ENCODE results near the gene ELMO1.
A peak's percentile ranks its signal among the peaks of the same experiment; 100 is the strongest.

Gene ELMO1

DNA sequence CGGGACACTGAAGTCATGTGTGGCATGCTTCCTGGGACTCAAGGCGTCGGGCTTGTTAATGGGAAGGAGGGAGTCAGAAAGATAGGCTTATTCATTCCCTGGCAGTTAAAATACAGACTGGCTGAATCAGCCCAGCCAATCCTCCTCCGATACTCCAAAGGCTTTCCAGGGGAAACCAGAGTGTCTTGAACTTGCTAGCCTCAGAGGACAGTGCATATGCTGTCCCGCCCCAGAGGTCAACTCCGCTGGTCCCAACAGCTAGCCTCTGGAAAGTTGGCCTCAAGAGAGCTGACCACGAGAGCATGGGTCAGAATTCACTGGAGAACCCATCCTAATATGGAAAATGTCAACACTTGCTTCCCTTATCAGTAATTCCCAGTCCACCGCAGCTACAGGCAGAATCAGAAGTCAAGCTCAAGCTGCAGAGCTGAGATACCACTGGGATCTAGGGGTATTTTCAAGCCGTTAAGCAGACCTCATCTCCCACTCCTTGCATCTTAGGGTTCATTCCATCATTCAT lies 43.0 kb downstream of the ELMO1 start:
- DNase-seq = no peak

GRCh38 chr7:37405128-37405527 lies 43.5 kb downstream of the ELMO1 start:
- DNase-seq = no peak

GRCh38 chr7:37399876-37400421 lies 48.7 kb downstream of the ELMO1 start:
- no peak for DNase-seq

DNA sequence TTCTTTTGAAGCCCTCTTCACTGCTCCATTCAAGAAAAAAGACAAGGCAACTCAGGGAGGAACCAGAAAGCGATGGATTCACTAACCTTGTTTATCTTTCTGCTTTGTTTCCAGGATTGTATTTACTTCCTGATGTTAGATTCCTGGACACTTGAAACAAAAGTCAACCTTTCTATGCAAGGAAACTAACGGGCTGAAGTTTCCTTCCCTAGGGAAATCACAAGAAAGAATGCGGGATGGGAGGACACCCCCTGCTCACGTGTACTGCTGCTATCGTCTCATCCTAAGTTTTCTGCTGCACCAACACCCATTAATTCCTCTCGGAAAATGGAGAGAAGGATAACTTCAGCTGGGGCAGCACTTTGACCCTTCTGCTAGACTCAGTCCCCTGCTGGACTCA lies 50.3 kb downstream of the ELMO1 start:
- no peak for DNase-seq

DNA sequence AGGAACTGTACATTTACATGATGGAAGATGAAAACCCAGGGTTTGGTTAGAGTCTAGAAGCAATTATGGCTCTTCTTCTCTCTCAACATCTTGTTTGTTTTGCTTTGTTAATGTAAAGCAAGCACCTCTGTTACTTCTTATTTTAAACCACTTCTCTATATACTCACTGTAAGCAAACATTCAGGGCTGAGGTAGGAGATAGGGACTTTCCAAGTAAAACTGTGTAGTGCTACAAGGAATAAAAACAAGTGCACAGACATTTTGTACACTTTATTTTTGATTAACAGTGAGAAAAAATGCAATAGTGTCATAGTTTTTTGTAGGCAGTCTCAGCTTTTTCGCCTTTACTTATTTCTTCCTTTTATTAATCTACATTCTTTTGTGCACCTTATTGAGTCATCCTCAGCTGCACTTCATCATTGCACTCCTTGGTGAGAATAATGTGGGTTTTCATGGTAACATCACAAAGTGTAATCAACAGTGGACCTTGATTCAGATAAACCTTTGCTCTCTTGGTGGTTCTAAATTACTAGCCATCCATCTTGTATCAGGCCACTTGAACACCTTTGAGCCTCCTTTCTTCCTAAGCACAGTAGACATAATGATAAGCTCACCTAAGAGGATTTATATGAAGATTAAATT lies 52.9 kb downstream of the ELMO1 start:
- no peak for DNase-seq

DNA sequence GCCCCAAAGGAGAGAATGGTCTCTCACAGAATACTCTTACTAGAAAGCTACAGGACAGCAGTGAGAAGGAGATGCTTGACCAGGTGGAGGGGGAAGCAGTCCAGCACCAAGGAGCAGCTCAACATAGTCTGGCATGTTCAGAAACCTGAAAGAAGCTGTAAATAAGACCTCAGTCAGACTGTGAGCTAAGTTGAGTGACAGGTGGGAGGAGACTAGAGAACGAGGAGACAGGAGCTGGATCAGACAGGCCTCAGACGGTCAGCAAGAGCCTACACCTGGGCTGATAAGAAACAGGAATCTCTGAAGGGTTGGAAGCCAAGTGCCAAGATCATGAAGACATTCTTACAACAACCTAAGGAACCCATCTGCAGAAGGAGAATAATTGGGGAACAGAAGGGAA lies 54.5 kb downstream of the ELMO1 start:
- no peak for DNase-seq

- no peak for DNase-seq
Observed at GRCh38 chr7:37393476-37393875, 55.2 kb downstream of the ELMO1 start.

GRCh38 chr7:37392673-37393017 lies 56.0 kb downstream of the ELMO1 start:
- no peak for DNase-seq

DNA sequence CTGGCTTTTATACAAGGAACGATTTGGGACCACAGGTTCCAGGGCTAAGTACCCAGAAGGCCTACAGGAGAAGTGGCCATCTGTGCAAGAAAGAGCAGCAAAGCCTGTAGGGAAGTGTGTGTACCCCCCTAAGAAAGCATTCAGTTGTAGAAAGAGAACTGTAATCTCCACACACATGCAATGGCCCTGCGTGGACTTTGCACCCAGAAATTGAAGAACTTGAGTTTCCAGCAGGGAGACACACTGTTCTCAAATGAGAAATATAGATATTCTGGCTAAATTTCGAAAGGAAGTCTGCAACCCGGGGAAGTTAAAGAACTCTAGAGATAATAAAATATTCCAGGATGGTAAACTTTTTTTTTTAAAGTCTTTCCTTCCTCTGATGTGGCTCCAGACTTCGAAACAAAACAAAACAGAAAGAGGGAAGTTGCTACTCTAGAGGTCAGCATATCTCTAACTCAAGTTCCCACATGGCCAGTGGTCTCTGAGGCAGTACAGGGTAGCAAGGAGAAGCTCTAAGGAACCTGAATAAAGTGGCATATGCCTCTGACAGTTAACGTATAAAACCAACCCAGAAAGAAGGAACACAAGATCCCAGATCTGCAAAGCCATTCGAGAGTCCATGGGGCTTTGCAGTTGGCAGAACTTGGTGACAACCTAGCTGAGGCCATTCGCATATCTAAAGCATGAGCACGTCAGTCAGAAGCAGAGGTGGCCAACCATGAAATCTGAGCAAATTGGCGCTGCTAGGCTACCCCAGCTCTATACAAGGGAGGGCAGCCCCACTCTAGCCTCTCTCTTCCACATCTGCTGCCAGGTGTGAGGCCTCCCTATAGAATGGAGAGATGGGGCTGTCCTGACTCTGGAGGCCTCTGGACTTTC lies 56.6 kb downstream of the ELMO1 start:
- DNase-seq = peak in 1 of 2 experiments; percentile 6

GRCh38 chr7:37390114-37390513 lies 58.5 kb downstream of the ELMO1 start:
- no peak for DNase-seq

- DNase-seq = no peak
Observed at GRCh38 chr7:37388811-37389210, 59.9 kb downstream of the ELMO1 start.

- DNase-seq = no peak
Observed at GRCh38 chr7:37385787-37386186, 62.9 kb downstream of the ELMO1 start.

DNA sequence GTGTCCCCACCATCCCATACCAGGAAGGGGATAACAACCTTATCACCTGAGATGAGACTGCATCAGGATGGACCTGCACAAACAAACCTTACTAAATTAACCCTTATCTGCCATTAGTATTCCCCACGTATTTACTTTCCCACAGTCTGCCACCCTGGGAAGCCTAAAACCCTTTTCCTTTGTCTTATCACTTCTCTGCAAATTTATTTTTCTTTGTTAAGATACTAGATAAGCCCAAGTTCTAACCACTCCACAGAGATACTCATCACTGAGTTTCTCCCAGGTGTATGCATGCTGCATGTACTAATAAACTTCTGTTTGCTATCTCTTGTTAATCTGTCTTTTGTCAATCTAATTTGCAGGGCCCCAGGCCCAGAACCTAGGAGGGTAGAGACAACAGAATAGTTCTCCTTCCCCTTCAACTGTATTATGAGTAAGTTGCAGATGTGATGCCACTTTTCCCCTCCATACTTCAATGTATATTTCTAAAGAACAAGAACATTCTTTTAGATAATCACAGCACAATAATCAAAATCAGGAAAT lies 66.0 kb downstream of the ELMO1 start:
- no peak for DNase-seq

- no peak for DNase-seq
Observed at GRCh38 chr7:37380831-37381230, 67.8 kb downstream of the ELMO1 start.

GRCh38 chr7:37379546-37380277 lies 69.0 kb downstream of the ELMO1 start:
- DNase-seq = no peak

GRCh38 chr7:37377231-37377630 lies 71.4 kb downstream of the ELMO1 start:
- DNase-seq = no peak

DNA sequence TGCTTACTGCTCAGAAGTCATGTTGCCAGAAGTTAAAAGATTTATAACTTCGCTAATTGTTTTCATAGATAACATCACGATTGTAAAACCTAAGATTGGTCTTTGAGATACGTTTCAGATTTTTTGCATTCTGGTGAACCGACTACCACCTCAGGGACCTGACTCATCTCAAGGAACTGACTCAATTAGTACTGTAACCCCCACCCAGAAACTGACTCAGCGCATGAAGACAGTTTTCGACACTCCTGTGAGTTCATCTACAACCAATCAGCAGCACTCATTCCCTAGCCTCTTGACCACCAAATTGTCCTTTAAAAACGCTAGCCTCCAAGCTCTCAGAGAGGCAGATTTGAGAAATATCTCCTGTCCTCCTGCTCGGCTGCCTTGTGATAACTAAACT lies 72.3 kb downstream of the ELMO1 start:
- no peak for DNase-seq

- DNase-seq = no peak
Observed at GRCh38 chr7:37372750-37373149, 75.9 kb downstream of the ELMO1 start.

GRCh38 chr7:37371755-37372154 lies 76.9 kb downstream of the ELMO1 start:
- DNase-seq = no peak

DNA sequence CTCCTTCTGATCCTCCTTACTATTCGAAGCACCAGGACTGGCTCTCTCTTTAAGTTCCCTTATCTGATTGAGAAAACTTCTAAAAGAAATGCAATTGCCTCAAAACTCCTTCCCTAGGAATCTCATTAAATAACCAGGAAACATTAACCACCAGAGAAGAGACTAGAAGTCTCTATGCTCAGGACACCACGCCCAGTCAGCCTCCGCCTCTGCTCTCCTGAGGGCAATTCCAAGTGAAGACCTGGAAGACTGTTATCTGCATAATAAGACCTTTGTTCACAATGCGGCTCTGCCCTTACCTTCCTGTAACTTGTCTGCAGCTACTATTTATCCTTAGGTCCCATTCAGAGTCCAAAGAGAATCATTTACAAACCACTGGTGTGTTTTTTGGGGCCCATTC lies 78.8 kb downstream of the ELMO1 start:
- DNase-seq = peak in 1 of 2 experiments; percentile 13

GRCh38 chr7:37368540-37368939 lies 80.1 kb downstream of the ELMO1 start:
- DNase-seq = no peak

- no peak for DNase-seq
Observed at GRCh38 chr7:37367010-37367409, 81.7 kb downstream of the ELMO1 start.

DNA sequence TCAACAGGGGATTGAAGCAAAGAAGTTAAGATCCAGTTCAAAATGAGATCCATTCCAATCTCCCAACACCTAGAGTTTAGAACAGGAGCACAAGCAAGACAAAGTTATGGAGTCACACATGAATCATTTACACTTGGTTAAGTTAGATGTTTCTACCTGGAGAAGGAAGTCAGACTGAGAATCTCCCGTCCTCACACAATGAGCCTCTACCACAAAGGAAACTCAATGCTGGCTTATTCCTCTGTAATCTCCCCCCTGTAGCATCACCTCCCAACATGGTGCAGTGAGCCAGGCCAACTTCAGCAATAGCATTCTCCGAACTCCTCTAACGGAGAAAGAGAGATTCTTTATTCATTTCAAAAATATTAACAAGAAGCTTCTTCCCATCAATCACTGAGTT lies 82.2 kb downstream of the ELMO1 start:
- no peak for DNase-seq
